ENCODE results near the gene CASP3.
"Not testable (repeated sequence)": the region's sequence is repeated elsewhere in the genome, so short reads cannot be mapped to it uniquely, and the experiment has no call there.

CASP3 gene

GRCh38 chr4:184596617-184597185, 52.5 kb downstream of the CASP3 start:
- no peak for DNase-seq (ENCODE audit: low spot score)

GRCh38 chr4:184596044-184596616, 53.1 kb downstream of the CASP3 start:
- no peak for DNase-seq (ENCODE audit: low spot score)

DNA sequence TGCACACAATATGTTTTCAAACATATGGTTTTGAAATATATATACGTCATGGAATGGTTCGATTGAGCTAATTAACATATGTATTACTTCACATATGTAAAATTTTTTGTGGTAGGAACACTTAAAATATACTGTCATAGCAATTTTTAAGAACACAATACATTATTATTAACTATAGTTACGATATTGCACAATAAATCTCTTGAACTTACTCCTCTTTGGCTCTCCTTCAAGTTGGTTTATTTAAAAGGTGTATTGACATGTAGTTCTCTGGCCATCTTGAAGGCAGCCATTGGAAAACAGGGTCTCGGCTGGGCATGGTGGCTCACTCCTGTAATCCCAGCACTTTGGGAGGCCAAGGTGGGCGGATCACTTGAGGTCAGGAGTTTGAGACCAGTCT, 53.8 kb downstream of the CASP3 start:
- no peak for DNase-seq (ENCODE audit: low spot score)

DNA sequence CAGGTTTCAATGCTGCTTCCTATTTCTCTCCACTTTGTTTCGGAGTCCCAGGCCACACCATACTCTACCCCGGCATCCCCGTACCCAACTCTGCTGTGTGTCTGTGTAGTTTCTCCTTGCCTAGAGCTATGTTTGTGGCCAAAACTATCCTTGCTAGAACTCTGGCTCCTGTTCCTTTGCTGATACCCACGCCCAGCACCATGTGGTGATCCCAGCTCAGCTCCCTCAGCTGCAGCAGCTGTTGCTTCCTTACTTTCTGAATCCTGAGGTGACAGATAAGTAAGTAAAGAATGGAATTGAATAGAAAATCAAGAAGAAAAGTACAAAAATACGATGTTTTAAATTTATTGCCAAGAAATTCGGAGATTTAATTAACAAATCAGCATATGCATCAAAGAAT, 55.8 kb downstream of the CASP3 start:
- no peak for DNase-seq (ENCODE audit: low spot score)

- not testable (repeated sequence) for DNase-seq (ENCODE audit: low spot score)
Measured at GRCh38 chr4:184591747-184592270, 57.4 kb downstream of the CASP3 start.

GRCh38 chr4:184591070-184591677, 58.1 kb downstream of the CASP3 start:
- DNase-seq (ENCODE audit: low spot score) = no peak

- DNase-seq (ENCODE audit: low spot score) = no peak
Measured at GRCh38 chr4:184590196-184590595, 59.1 kb downstream of the CASP3 start.

GRCh38 chr4:184588893-184589292, 60.4 kb downstream of the CASP3 start:
- no peak for DNase-seq (ENCODE audit: low spot score)

DNA sequence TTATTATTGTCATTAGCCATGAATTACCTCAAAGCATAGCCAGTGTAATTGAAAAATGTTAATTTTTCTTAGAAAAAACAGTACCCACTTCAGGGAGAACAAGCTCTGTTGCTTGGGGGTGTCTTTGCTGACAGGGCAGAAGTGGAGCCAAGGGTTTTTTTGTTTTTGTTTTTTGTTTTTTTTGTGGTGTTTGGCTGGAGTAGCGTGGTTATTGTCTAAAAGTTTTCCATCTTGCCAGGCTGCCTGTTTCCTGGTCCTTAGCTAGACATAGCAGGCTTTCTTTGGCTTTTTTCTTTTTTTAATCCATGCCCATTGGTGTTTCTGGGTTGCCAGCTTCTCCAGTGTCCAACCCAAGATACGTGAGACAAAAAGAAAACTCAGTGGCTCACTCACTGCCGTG, 61.5 kb downstream of the CASP3 start:
- no peak for DNase-seq (ENCODE audit: low spot score)

DNA sequence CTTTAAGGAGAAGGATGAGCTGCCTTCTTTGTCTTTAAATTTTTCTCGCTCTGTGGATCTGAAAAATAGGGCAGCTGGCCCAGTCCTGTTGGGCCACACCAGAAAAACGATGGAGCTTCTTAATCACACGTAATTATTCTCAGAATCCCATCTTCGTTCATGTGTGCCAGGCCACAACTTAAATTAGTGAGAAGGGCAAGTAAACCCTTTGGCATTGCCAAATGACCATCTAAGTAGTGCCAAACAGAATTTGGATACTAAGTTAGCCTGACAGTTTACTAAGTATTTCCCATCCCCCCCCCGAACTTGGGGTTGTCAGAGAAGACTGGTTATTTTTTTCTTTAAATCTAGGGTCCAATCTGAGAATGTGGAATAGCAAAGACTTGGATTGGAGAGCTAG, 62.0 kb downstream of the CASP3 start:
- DNase-seq (ENCODE audit: low spot score) = no peak

- no peak for DNase-seq (ENCODE audit: low spot score)
Measured at GRCh38 chr4:184583738-184584502, 65.3 kb downstream of the CASP3 start.

All from AG08396 (cell line).